Panc1 (cell line): ENCODE measurements around the gene FAM89A.

Experiments
- CTCF ChIP-seq: fragments of 450-650 bp; IDR thresholded peaks from 2 replicates; pipeline ENCODE4 v1.5.1; 2017; ENCODE audit warnings: mild to moderate bottlenecking
- POLR2AphosphoS5 ChIP-seq: IDR thresholded peaks from 2 replicates; pipeline ENCODE4 v1.6.1; 2012; ENCODE audit warnings: mild to moderate bottlenecking, low read depth, low read length, moderate library complexity
- SIN3A ChIP-seq: IDR thresholded peaks from 2 replicates; pipeline ENCODE4 v1.6.1; 2012; ENCODE audit warnings: low read depth, mild to moderate bottlenecking, low read length, moderate library complexity, borderline replicate concordance; ENCODE audit not compliant: insufficient read depth

- no peak for TF ChIP-seq CTCF
- TF ChIP-seq SIN3A = no peak
- TF ChIP-seq POLR2AphosphoS5 = no peak
Observed at GRCh38 chr1:231062500-231063270, 22.6 kb upstream of the FAM89A start.
